Stomach smooth muscle (tissue), 2 donors: ENCODE measurements around the gene UBL4B.

ENCODE experiments used
- H3K27ac ChIP-seq: one replicate; pipeline ENCODE4 v1.7.0; 2013; ENCODE audit warnings: mild to moderate bottlenecking, low read length, inconsistent platforms
- H3K27me3 ChIP-seq, 2 donors: one replicate each; pipeline ENCODE4 v1.7.0; 2013; ENCODE audit warnings: low read length in 2 of 2; ENCODE audit not compliant: insufficient read depth in 2 of 2, control insufficient read depth in 1 of 2
- H3K36me3 ChIP-seq, 2 donors: one replicate each; pipeline ENCODE4 v1.7.0; 2013; ENCODE audit warnings: low read length in 2 of 2; ENCODE audit not compliant: control insufficient read depth in 2 of 2, insufficient read depth in 2 of 2
- H3K4me1 ChIP-seq: one replicate; pipeline ENCODE4 v1.7.0; 2013; ENCODE audit warnings: low read length; ENCODE audit not compliant: control insufficient read depth, insufficient read depth
- H3K4me3 ChIP-seq, 2 donors: one replicate each; pipeline ENCODE4 v1.7.0; 2013; ENCODE audit warnings: low read length in 2 of 2
- H3K9ac ChIP-seq, 2 donors: one replicate each; pipeline ENCODE4 v1.7.0; 2013; ENCODE audit warnings: low read length in 2 of 2, mild to moderate bottlenecking in 1 of 2
- H3K9me3 ChIP-seq, 2 donors: one replicate each; pipeline ENCODE4 v1.7.0; 2013; ENCODE audit warnings: low read length in 2 of 2; ENCODE audit not compliant: control insufficient read depth in 2 of 2
- donor health status: healthy.
- donor health status: Pancreatic carcinoma.

The UBL4B gene

DNA sequence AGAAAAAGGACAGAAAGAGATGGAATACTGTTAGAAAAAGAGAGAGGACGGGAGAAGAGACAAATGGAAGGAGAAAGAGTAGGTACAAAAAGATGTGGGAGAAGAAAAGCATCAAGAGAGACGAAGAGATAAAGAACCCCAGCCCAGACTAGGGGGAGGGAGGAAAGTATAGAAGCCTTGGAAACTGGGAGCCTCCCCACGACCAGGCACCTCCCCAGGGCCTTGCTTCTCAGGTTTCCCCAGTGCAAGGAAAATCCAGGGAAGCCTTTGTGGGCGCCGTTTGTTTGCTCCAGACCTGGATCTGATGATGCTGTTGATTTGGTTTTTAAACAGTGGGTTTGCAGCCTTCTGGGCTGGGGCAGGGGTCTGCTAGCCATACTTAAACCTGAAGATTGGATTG is 26.6 kb upstream of the UBL4B start:
- no peak overlapping the region for H3K27ac ChIP-seq
- no peak overlapping the region for H3K4me3 ChIP-seq
- peaks cover 8 to 9% of the 10 kb centered on the region in 2 donors for H3K27me3 ChIP-seq
- peaks cover 15% of the 10 kb centered on the region for H3K4me1 ChIP-seq
- no peaks in the 10 kb centered on the region for H3K9me3 ChIP-seq
- no peak overlapping the region for H3K9ac ChIP-seq
- no peaks in the 10 kb centered on the region for H3K36me3 ChIP-seq

DNA sequence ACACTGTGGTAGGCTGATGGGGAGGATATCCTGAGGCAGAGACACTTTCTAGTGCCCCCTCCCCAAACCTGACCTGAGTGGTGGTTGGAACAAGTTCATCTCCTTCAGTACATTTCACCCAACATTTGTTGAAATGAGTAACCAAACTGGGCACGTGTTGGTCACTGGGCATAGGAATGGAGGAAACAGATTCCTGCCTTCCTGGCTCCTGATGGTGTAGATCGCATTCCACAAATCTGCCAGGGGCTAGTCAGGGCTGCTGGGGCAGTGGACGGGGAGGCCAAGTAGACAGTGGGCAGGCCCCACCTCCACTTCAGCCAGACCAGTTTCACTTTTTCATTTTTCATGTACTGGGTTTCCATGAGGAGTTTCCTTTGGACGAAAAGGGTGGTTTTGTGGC is 25.3 kb upstream of the UBL4B start:
- H3K36me3 ChIP-seq, result no peaks in the 10 kb centered on the region

DNA sequence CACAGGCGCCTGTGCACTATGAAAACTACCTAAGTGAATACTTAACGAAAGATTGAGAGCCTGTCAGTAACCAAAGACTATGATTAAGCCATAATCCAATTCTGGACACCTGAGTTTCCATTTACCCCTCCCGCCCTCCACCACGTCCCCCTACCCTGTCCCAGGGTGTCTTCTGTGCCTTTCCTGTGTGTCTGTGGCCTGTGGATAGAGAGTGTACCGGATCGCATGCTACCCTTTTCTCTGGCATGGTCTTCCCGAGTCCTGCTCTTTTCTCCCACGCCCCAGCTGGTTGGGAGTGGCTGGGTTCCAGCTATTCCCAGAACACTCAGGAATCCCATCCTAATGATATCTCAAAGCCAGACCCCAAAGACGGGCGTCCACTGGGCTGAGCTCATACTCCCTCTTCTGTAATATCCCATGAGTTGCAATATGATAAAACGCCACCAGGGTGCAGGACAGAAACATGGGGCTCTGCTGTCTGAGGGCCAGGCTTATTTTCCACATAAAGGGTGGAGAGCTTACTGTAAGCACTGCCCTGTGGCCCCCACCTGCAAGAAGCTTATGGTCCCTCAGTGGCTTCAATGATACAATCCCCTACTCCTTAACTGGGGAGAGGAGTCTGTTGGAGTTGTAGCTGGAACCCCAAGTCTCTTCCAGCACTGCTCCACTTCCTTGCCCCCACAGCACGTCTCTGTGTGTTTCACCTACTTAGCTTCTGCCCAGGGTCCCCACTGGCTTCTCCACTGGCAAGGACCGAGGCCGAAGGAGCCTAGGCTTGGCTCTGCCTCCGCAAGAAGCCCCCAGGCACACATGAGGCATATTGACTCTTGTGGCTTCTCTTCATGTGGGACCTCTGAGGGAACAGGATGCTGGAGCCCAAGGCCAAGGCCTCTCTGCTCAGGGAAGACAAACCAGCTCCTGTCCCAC is 24.2 kb upstream of the UBL4B start:
- Histone ChIP-seq H3K9ac (no peak overlapping the region), H3K4me3 (no peak overlapping the region), H3K36me3 (no peaks in the 10 kb centered on the region), H3K9me3 (no peaks in the 10 kb centered on the region), H3K27me3 (peaks cover 4 to 6% of the 10 kb centered on the region in 2 donors), H3K4me1 (peaks cover 15% of the 10 kb centered on the region), H3K27ac (no peak overlapping the region)

More for the DNA sequence above, 25.3 kb upstream of the UBL4B start:
- Histone ChIP-seq H3K9me3 (no peaks in the 10 kb centered on the region), H3K9ac (no peak overlapping the region), H3K4me3 (no peak overlapping the region), H3K4me1 (peaks cover 15% of the 10 kb centered on the region), H3K27ac (no peak overlapping the region), H3K27me3 (peaks cover 8 to 9% of the 10 kb centered on the region in 2 donors)

DNA sequence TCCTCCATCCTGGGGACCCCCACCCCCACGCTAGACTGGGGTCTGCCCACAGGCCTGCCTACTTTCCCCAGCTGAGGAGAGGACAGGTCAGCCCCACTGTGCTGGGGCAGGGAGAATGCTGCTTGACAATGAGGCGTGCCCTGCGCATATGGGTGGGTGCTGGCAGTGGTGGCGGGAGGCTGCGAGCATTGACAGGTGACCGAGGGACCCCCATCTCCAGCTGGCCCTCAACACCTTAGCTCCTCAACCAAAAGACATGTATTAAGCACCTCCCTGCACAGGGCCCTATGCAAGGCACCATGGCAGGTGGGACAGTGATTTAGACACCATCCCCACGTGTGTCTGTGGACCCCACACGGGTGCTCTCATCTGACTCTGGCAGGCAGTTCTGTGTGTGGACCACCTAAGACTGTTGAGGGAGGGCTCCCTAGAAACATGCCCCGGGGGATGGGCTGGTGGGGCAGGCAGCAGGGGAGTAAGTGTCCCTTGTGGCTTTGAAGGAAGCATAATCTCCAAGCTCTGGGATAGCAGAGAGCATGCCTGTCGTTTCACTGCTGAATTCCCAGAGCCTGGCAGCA is 23.4 kb upstream of the UBL4B start:
- Histone ChIP-seq H3K4me3 (no peak overlapping the region), H3K27me3 (peaks cover 4% of the 10 kb centered on the region in 2 donors)

DNA sequence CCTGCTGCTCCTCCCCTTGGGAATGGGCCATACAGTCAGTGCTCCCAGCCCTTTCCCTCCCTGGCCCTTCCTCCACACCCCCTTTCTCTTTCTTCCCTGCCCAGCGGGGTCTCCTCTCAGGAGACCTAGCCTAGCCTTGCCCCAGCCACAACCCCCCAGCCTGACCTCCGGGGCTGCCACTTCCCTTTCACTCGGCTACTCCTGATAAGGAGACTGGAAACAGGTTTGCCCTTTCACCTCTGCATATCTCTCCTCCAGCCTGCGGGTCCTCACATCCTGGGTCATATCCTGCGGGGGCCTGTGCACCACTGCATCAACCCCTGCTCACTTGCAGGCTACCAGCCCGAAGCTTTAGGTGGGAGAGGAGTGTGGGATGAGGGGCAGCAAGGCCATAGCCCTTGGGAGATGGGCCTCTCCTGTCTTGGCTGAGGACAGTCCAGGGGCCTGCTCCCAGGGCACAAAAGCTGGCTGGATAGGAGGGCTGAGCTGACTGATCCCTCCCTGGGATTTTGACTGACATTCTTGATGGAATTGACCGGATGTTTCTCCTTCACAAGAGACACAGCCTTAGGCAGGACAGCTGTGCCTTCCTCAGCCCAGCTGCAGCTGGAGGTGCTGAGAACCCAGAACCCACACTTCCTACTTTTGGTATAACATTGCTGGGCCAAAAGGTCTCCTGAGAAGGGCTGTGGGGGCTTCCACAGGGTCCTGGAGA is 22.5 kb upstream of the UBL4B start:
- H3K36me3 ChIP-seq, result no peaks in the 10 kb centered on the region
- H3K9ac ChIP-seq, result no peak overlapping the region
- H3K4me3 ChIP-seq, result no peak overlapping the region
- H3K27ac ChIP-seq, result no peak overlapping the region
- H3K4me1 ChIP-seq, result no peaks in the 10 kb centered on the region
- peaks cover 0 to 4% of the 10 kb centered on the region in 2 donors for H3K27me3 ChIP-seq
- H3K9me3 ChIP-seq, result no peaks in the 10 kb centered on the region

More for the DNA sequence above, 23.4 kb upstream of the UBL4B start:
- peaks cover 8% of the 10 kb centered on the region for H3K4me1 ChIP-seq
- H3K27ac ChIP-seq, result no peak overlapping the region
- no peaks in the 10 kb centered on the region for H3K36me3 ChIP-seq
- no peaks in the 10 kb centered on the region for H3K9me3 ChIP-seq
- H3K9ac ChIP-seq, result no peak overlapping the region

DNA sequence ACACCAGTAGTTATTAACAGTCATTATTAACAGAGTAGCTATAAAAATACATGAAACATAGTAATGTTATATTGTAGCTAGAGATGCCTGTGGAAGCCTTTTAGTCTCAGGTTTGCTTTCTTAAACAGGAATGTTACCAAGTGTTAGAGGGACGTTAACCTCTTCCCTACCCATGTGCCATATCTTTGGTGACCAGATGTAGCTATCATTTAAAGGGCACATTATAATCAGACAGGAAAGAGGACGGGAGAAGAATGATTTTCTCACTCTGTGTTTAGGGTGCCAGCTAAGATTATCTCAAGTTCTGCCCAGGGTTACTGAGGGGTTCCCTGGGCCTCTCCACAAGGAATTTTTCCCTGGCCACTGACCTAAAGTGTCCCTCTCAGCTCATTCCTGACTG is 20.9 kb upstream of the UBL4B start:
- H3K9me3 ChIP-seq, result no peaks in the 10 kb centered on the region
- H3K27ac ChIP-seq, result no peak overlapping the region
- H3K4me1 ChIP-seq, result no peaks in the 10 kb centered on the region
- peaks cover 3 to 9% of the 10 kb centered on the region in 2 donors for H3K27me3 ChIP-seq
- H3K36me3 ChIP-seq, result no peaks in the 10 kb centered on the region
- H3K9ac ChIP-seq, result no peak overlapping the region
- no peak overlapping the region for H3K4me3 ChIP-seq

DNA sequence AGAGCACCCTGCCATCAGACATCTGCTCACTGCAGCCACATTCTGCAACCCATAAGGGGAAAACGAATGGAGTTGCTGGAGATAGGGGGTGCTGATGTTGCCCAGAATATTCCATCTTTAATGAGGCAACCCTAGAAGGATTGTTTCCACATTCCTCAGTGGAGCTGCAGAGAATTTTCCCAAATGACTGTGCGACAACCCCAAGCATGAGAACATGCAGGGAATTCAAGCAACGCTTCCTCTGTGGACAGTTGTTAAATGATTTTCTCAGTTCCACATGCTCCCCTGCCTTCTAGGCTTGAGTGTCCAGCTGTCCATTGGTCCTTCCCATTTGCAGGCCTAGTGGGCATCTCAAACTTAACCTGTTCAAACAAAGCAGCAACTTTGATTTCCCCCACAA is 20.5 kb upstream of the UBL4B start:
- Histone ChIP-seq H3K9ac (no peak overlapping the region), H3K9me3 (no peaks in the 10 kb centered on the region), H3K36me3 (no peaks in the 10 kb centered on the region), H3K4me1 (no peaks in the 10 kb centered on the region), H3K4me3 (no peak overlapping the region), H3K27me3 (peaks cover 5 to 9% of the 10 kb centered on the region in 2 donors), H3K27ac (no peak overlapping the region)

DNA sequence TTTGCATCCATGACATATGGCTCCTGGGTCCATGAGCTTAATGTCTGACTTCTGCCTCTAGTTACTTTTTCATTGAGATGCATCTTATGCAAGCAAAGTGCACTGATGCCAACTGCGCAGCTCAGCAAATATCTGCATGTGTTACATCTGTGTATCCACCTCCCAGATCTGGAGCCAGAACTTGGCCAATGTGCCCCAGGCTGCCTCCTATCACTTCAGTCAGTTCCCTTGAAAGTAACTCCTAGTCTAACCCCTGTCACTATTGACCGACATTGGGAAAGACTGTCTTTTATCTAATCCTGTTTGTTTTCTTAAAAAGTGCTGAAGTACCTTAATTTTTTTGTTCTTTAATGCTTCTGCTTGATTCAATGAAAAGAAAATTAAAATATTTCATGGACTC is 19.3 kb upstream of the UBL4B start:
- Histone ChIP-seq H3K27me3 (peaks cover 5 to 9% of the 10 kb centered on the region in 2 donors), H3K36me3 (no peaks in the 10 kb centered on the region), H3K4me3 (no peak overlapping the region), H3K9ac (no peak overlapping the region), H3K27ac (no peak overlapping the region), H3K9me3 (no peaks in the 10 kb centered on the region), H3K4me1 (no peaks in the 10 kb centered on the region)

DNA sequence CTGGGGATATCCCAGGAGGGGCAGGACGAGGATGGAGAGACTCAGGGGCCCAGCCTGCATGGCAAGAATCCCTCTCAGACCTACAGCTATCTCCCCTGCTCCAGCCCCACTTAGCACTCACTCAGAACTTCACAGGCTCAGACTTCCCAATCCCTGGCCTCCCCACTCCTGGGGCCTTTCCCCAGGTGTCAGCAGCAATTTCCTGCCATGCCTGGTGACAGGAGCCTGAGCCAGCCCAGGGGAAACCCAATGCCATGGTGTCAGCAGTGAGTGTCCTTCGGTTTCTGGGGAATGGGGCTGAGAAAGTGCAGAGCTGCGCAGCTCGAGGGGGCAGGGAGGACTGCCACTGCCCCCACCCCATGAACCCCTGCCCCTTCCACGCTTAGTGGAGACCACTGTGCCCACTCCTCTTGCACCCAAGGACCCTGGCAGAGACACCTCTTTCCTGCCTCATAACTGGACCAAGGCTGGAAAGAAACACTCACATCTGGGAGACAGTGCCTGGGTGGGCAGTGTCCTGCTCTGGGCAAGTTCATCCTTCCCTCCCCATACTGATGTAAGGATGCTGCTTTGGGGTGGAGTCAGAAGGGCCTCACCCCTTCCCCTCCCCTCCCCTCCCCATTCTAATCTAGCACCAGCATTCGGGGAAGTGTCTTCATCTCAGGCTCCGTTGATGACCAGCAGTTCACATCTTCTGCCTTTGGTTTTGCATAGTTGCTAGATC is 17.1 kb upstream of the UBL4B start:
- Histone ChIP-seq H3K9me3 (no peaks in the 10 kb centered on the region), H3K9ac (no peak overlapping the region), H3K27ac (no peak overlapping the region), H3K4me1 (no peaks in the 10 kb centered on the region), H3K36me3 (no peaks in the 10 kb centered on the region), H3K4me3 (no peak overlapping the region), H3K27me3 (peaks cover 5 to 7% of the 10 kb centered on the region in 2 donors)

DNA sequence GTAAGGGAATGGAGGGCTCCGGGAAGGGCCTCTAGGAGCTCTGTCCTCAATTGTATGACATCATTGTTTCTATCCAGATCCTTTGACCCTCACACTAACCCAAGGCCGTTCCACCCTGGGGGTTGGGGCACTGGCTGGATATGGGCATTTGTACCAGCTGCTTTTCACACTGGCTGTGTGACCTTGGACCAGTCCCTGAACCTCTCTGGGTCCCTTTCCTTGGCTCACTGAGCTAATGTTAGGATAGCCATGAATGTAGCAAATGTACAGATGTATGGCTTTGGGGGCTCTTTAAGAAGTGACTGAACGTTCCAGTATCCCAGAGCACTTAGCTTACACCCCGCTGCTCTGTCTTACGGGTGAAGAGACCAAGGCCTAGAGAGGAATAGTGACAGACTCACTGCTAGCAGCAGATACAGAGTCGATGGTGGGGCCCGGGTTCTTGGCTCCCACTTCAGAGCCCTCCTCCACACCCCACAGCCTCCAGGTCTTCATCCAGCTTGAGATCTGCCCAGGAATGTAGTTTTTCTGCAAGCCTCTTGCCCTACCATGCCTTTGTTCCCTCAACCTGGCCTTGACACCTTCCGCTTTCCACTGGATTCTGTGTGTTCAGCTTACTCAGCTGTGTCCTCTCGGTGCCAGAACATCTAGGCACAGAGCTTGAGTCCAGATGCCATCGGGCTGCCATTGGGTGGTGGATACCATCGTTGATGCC is 14.6 kb upstream of the UBL4B start:
- Histone ChIP-seq H3K4me1 (no peaks in the 10 kb centered on the region), H3K4me3 (no peak overlapping the region), H3K27me3 (peaks cover 5 to 7% of the 10 kb centered on the region in 2 donors), H3K27ac (no peak overlapping the region), H3K9ac (no peak overlapping the region), H3K9me3 (no peaks in the 10 kb centered on the region), H3K36me3 (no peaks in the 10 kb centered on the region)
